Measurements from ENCODE around the gene TRIO.

The TRIO gene

DNA sequence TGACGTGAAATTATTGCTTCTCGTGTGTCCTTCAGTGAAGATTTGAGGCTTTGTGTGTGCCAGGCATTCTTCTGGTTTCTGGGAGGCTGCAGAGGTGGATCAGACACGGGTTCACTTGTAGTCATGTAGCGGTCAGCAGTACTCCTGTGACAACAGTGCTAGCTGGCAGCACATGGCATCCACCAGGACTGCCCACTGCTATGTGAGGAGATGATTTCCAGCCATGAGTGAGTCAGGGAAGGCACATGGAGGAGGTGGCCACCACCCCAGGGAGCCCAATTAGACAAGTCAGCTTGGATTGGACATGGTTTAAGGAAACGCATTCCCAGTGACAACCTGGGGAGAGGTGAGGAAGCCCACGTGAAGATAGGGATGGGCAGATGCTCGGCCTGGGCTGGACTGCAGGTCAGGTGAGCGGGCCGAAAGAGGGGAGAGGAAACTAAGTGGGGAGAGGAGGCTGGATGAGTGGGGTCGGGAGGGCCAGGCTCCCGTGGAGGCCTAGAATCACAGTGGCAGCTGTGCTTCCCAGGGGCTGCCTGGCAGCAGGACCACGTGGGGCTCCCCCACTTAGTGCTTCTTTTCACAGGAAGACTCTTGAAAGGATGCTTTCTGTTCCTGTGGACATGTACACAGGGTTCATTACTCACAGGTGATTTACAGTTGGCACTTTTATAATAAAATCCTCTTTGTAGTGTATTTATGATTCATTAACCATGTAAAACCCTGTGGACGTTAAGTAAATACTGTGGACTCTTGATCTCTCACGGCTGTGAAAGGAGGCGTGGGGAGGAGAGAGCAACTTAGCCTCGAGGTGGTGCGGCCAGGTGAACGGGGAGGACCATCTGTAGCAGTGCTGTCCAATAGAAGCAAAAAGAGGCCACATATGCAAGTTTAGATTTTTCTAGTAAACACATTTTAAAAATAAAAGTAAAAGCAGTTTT lies 358.5 kb downstream of the TRIO start:
- no peak overlapping the region for H3K4me3 ChIP-seq (replicated peaks in 1 of 2; ENCODE audit: low read depth in 2 of 2, low read length in 2 of 2)
- no peak for DNase-seq (ENCODE audit: low read depth in 2 of 2)
- TF ChIP-seq, protein P1, sequence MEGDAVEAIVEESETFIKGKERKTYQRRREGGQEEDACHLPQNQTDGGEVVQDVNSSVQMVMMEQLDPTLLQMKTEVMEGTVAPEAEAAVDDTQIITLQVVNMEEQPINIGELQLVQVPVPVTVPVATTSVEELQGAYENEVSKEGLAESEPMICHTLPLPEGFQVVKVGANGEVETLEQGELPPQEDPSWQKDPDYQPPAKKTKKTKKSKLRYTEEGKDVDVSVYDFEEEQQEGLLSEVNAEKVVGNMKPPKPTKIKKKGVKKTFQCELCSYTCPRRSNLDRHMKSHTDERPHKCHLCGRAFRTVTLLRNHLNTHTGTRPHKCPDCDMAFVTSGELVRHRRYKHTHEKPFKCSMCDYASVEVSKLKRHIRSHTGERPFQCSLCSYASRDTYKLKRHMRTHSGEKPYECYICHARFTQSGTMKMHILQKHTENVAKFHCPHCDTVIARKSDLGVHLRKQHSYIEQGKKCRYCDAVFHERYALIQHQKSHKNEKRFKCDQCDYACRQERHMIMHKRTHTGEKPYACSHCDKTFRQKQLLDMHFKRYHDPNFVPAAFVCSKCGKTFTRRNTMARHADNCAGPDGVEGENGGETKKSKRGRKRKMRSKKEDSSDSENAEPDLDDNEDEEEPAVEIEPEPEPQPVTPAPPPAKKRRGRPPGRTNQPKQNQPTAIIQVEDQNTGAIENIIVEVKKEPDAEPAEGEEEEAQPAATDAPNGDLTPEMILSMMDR (IDR thresholded peaks at IDR 0.05; ENCODE audit: low read depth, low read length), result no peak

DNA sequence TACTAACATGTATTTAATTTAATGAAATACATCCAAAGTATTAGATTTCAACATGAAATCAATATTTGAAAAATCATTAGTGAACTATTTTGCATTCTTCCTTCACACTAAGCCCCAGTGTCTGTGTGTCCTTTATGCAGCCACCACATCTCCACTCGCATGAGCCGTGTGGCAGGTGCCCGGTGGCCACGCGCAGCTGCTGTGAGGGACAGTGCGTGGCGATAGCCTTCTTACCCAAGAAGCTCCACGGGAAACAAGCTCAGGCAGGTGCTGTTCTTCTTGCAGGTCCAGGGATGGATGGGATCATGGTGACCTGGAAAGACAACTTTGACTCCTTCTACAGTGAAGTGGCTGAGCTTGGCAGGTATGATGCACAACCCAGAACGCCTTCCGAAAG lies 359.1 kb downstream of the TRIO start:
- H3K4me3 ChIP-seq (replicated peaks in 1 of 2; ENCODE audit: low read depth in 2 of 2, low read length in 2 of 2), result no peak overlapping the region
- TF ChIP-seq, protein P1 (IDR thresholded peaks at IDR 0.05; ENCODE audit: low read depth, low read length), result no peak
- DNase-seq (ENCODE audit: low read depth in 2 of 2), result no peak

GRCh38 chr5:14503017-14503680 lies 360.0 kb downstream of the TRIO start:
- peak in 1 of 2 donors; percentile 0 for DNase-seq (ENCODE audit: low read depth in 2 of 2)
- TF ChIP-seq, protein P1 (IDR thresholded peaks at IDR 0.05; ENCODE audit: low read depth, low read length), result no peak
- H3K4me3 ChIP-seq (replicated peaks in 1 of 2; ENCODE audit: low read depth in 2 of 2, low read length in 2 of 2), result no peak overlapping the region

DNA sequence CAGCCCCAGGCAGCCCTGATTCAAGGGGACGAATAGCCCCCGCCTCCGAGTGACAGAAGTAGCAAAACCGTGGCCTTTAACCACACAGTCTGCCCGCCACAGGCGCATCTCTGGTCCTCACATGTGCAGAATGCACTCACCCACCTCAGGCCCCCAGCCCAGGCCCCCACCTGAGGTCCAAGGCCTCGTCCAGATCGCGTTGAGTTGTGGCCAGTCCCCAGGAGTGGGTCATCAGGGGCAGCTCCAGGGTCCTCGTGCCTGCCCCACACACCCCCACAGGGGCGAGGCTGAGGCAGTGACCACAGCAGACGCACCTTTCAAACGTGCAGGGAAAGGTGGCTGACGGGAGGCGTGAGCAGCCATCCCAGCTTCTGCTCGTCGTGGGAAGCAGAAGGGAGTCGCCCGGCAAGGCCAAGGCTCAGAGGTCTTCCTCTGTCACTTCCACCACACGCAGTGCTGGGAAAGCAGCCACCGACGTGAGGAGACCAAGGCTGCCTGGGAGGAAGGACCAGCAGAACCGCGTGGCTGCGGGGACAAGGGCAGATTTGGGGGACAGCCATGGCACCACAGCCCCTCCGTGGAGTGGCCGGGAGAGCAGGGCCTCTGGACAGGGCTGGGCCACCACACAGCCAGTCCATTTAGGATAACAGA lies 360.7 kb downstream of the TRIO start:
- no peak overlapping the region for H3K4me3 ChIP-seq (replicated peaks in 1 of 2; ENCODE audit: low read depth in 2 of 2, low read length in 2 of 2)
- TF ChIP-seq, protein P1 (IDR thresholded peaks at IDR 0.05; ENCODE audit: low read depth, low read length), result no peak
- peak in 1 of 2 donors; percentile 1 for DNase-seq (ENCODE audit: low read depth in 2 of 2)

DNA sequence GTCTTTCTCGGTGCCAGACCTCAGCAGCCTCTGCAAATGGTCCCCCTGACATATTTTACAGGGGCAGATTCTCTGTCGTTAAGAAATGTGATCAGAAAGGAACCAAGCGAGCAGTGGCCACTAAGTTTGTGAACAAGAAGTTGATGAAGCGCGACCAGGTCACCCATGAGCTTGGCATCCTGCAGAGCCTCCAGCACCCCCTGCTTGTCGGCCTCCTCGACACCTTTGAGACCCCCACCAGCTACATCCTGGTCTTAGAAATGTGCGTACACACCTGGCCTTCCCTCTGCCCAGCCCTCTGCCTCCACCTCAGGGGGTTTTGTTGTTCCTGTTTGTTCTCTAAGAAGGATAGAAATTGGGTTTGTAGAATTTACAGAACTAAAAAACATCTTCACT lies 361.2 kb downstream of the TRIO start:
- DNase-seq (ENCODE audit: low read depth in 2 of 2), result peak in 1 of 2 donors; percentile 0
- H3K4me3 ChIP-seq (replicated peaks in 1 of 2; ENCODE audit: low read depth in 2 of 2, low read length in 2 of 2), result no peak overlapping the region
- TF ChIP-seq, protein P1 (IDR thresholded peaks at IDR 0.05; ENCODE audit: low read depth, low read length), result no peak

GRCh38 chr5:14504816-14505215 lies 361.7 kb downstream of the TRIO start:
- DNase-seq (ENCODE audit: low read depth in 2 of 2), result peak in 1 of 2 donors; percentile 0
- no peak overlapping the region for H3K4me3 ChIP-seq (replicated peaks in 1 of 2; ENCODE audit: low read depth in 2 of 2, low read length in 2 of 2)
- TF ChIP-seq, protein P1 (IDR thresholded peaks at IDR 0.05; ENCODE audit: low read depth, low read length), result no peak

All from cardiac fibroblast (primary cell).